ENCODE measurements around the gene ST3GAL3. TPM values are rescaled to one million over a fixed set of nuclear protein-coding genes. Genes with fewer than 3 reads are reported as not detected.

Gene ST3GAL3
- total RNA-seq, 1 experiment from 2014 or later, result 26.0 TPM

- BruUV-seq (replicated peaks), result no TSS peak
- no peak for ATAC-seq
- intact Hi-C loops (cut with micrococcal nuclease; ENCODE audit: unreplicated experiment) (no loop called here), in situ Hi-C loops (cut with HindIII; ENCODE audit: low pct_unique_long_range_greater_than_20kb, low sequenced_read_pairs) (no loop called here)
- no peak overlapping the region for H3K4me3 ChIP-seq (ENCODE audit: low read depth in 2 of 2, low read length in 2 of 2)
- POLR2A ChIA-PET, result no interaction called here
- DNase-seq (ENCODE audit: low read depth, low spot score), result no peak
- H3K27me3 ChIP-seq (ENCODE audit: control insufficient read depth, insufficient read depth, low read length), result no peaks in the 10 kb centered on the region
- H3K36me3 ChIP-seq (ENCODE audit: control insufficient read depth, insufficient read depth, low read length), result no peaks in the 10 kb centered on the region
- H3K27ac ChIP-seq (ENCODE audit: low read length), result no peak overlapping the region
- CTCF ChIA-PET, result no interaction called here
- H3K4me1 ChIP-seq (ENCODE audit: control insufficient read depth, insufficient read depth, low read length), result no peaks in the 10 kb centered on the region
- TF ChIP-seq TCF7L2 (IDR thresholded peaks at IDR 0.05; ENCODE audit: low read depth, low read length) (no peak), CTCF (IDR thresholded peaks at IDR 0.05) (no peak), SIN3A (IDR thresholded peaks at IDR 0.05; ENCODE audit: borderline replicate concordance, insufficient read depth, low read depth, low read length) (no peak), POLR2AphosphoS5 (IDR thresholded peaks at IDR 0.05; ENCODE audit: low read depth, low read length) (no peak)
- TF ChIP-seq, protein P1, sequence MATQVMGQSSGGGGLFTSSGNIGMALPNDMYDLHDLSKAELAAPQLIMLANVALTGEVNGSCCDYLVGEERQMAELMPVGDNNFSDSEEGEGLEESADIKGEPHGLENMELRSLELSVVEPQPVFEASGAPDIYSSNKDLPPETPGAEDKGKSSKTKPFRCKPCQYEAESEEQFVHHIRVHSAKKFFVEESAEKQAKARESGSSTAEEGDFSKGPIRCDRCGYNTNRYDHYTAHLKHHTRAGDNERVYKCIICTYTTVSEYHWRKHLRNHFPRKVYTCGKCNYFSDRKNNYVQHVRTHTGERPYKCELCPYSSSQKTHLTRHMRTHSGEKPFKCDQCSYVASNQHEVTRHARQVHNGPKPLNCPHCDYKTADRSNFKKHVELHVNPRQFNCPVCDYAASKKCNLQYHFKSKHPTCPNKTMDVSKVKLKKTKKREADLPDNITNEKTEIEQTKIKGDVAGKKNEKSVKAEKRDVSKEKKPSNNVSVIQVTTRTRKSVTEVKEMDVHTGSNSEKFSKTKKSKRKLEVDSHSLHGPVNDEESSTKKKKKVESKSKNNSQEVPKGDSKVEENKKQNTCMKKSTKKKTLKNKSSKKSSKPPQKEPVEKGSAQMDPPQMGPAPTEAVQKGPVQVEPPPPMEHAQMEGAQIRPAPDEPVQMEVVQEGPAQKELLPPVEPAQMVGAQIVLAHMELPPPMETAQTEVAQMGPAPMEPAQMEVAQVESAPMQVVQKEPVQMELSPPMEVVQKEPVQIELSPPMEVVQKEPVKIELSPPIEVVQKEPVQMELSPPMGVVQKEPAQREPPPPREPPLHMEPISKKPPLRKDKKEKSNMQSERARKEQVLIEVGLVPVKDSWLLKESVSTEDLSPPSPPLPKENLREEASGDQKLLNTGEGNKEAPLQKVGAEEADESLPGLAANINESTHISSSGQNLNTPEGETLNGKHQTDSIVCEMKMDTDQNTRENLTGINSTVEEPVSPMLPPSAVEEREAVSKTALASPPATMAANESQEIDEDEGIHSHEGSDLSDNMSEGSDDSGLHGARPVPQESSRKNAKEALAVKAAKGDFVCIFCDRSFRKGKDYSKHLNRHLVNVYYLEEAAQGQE (IDR thresholded peaks at IDR 0.05; ENCODE audit: insufficient read depth in 1 of 2, low read depth in 2 of 2, low read length in 1 of 2), result no peak
- no peaks in the 10 kb centered on the region for H3K9me3 ChIP-seq (ENCODE audit: control insufficient read depth, insufficient read depth, low read depth, low read length)
Measured at GRCh38 chr1:43786960-43787359, 79.6 kb downstream of the ST3GAL3 start.

- TF ChIP-seq CTCF (IDR thresholded peaks at IDR 0.05), result no peak
- no peak for TF ChIP-seq SIN3A (IDR thresholded peaks at IDR 0.05; ENCODE audit: borderline replicate concordance, insufficient read depth, low read depth, low read length)
- TF ChIP-seq, protein P1 (IDR thresholded peaks at IDR 0.05; ENCODE audit: insufficient read depth in 1 of 2, low read depth in 2 of 2, low read length in 1 of 2), result no peak
- no peak for TF ChIP-seq TCF7L2 (IDR thresholded peaks at IDR 0.05; ENCODE audit: low read depth, low read length)
- no peak for TF ChIP-seq POLR2AphosphoS5 (IDR thresholded peaks at IDR 0.05; ENCODE audit: low read depth, low read length)
- intact Hi-C loops (cut with micrococcal nuclease; ENCODE audit: unreplicated experiment), result no loop called here
Measured at GRCh38 chr1:43789604-43790550, 82.5 kb downstream of the ST3GAL3 start.

More at GRCh38 chr1:43789604-43790550, 82.5 kb downstream of the ST3GAL3 start:
- DNase-seq (ENCODE audit: low read depth, low spot score) (no peak), ATAC-seq (no peak)
- POLR2A ChIA-PET, result no interaction called here
- in situ Hi-C loops (cut with HindIII; ENCODE audit: low pct_unique_long_range_greater_than_20kb, low sequenced_read_pairs), result no loop called here
- Histone ChIP-seq H3K9me3 (ENCODE audit: control insufficient read depth, insufficient read depth, low read depth, low read length) (no peaks in the 10 kb centered on the region), H3K27me3 (ENCODE audit: control insufficient read depth, insufficient read depth, low read length) (no peaks in the 10 kb centered on the region), H3K36me3 (ENCODE audit: control insufficient read depth, insufficient read depth, low read length) (no peaks in the 10 kb centered on the region), H3K27ac (ENCODE audit: low read length) (no peak overlapping the region), H3K4me1 (ENCODE audit: control insufficient read depth, insufficient read depth, low read length) (no peaks in the 10 kb centered on the region), H3K4me3 (ENCODE audit: low read depth in 2 of 2, low read length in 2 of 2) (no peak overlapping the region)
- CTCF ChIA-PET, result interaction anchor here (0.6 kb wide), 1 partner anchor 258 kb away, joined by 8 read pairs; no protein-coding TSS in a partner anchor
- BruUV-seq (replicated peaks), result no TSS peak
